Smooth muscle cell of trachea (primary cell): ENCODE results near the gene ATG2B. TPM values are rescaled to one million over a fixed set of nuclear protein-coding genes. Genes with fewer than 3 reads are reported as not detected.

Experiments used
- total RNA-seq: library from RNA; depleted of rRNA; stranded (reverse); fragments of >200 nt; gene quantifications from 2 replicates; pipeline ENCODE4 v1.2.1, GENCODE V29; 2014

Gene ATG2B, protein sequence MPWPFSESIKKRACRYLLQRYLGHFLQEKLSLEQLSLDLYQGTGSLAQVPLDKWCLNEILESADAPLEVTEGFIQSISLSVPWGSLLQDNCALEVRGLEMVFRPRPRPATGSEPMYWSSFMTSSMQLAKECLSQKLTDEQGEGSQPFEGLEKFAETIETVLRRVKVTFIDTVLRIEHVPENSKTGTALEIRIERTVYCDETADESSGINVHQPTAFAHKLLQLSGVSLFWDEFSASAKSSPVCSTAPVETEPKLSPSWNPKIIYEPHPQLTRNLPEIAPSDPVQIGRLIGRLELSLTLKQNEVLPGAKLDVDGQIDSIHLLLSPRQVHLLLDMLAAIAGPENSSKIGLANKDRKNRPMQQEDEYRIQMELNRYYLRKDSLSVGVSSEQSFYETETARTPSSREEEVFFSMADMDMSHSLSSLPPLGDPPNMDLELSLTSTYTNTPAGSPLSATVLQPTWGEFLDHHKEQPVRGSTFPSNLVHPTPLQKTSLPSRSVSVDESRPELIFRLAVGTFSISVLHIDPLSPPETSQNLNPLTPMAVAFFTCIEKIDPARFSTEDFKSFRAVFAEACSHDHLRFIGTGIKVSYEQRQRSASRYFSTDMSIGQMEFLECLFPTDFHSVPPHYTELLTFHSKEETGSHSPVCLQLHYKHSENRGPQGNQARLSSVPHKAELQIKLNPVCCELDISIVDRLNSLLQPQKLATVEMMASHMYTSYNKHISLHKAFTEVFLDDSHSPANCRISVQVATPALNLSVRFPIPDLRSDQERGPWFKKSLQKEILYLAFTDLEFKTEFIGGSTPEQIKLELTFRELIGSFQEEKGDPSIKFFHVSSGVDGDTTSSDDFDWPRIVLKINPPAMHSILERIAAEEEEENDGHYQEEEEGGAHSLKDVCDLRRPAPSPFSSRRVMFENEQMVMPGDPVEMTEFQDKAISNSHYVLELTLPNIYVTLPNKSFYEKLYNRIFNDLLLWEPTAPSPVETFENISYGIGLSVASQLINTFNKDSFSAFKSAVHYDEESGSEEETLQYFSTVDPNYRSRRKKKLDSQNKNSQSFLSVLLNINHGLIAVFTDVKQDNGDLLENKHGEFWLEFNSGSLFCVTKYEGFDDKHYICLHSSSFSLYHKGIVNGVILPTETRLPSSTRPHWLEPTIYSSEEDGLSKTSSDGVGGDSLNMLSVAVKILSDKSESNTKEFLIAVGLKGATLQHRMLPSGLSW (N-terminal part only)
- total RNA-seq: 29.1 and 32.3 TPM in 2 replicates

GRCh38 chr14:96362965-96363750, at the start of gene ATG2B, which contains the start of gene GSKIP:
Gene ATG2B (minus strand): TSS chr14:96363341. CDS start chr14:96362976, 365 bp downstream.
Gene GSKIP (plus strand): TSS chr14:96363526. CDS start chr14:96382248, 18,722 bp downstream.

GRCh38 chr14:96255501-96256366, 107.4 kb downstream of the ATG2B start, which contains the start of gene BDKRB1:
Gene BDKRB1 (plus strand): TSS chr14:96256210. CDS start chr14:96263683, 7,473 bp downstream.

Other genes with a start within 250 kb of the ATG2B start
- gene BDKRB2, start 158.5 kb downstream of the ATG2B start, total RNA-seq: 67.2 and 253 TPM in 2 replicates
- gene BDKRB1, start 107.1 kb downstream of the ATG2B start, total RNA-seq: 9.7 and 37.2 TPM in 2 replicates
- gene GSKIP, start 185 bp upstream of the ATG2B start, total RNA-seq: 49.9 and 63.2 TPM in 2 replicates
- 2.3 and 4.2 TPM in 2 replicates for gene AK7, start 28.8 kb upstream of the ATG2B start, total RNA-seq
- 94.4 and 113 TPM in 2 replicates for gene PAPOLA, start 139.0 kb upstream of the ATG2B start, total RNA-seq